MCF 10A (cell line): ENCODE measurements around the gene DOP1B. TPM values are rescaled to one million over a fixed set of nuclear protein-coding genes. Genes with fewer than 3 reads are reported as not detected.

Experiments used
- BruUV-seq: library from RNA; stranded (reverse); fragments of 400-500 nt; replicated peaks from 2 replicates; lab custom pipeline; 2021; lab: Mats Ljungman, UMichigan
- CTCF ChIA-PET: fragments of 300-600 bp; sonication (Branson Sonifier 250); formaldehyde crosslinking; extraction: SDS; loops from one replicate; lab custom pipeline; 2021; ENCODE audit warnings: antibody characterized with exemption, inconsistent platforms; lab: Yijun Ruan, JAX
- POLR2A ChIA-PET: fragments of 300-600, 350-650 bp; sonication (Branson Sonifier 250); formaldehyde crosslinking; extraction: SDS; loops from one replicate; lab custom pipeline; 2020; ENCODE audit warnings: antibody characterized with exemption, inconsistent platforms; lab: Yijun Ruan, JAX
- DNase-seq: peaks from one replicate; pipeline ENCODE4 v3.0.0-alpha.2; 2018; ENCODE audit not compliant: unreplicated experiment
- H3K27ac Mint-ChIP-seq: one replicate; pipeline ENCODE4 v1.8.0; 2022; ENCODE audit warnings: mild to moderate bottlenecking, low read depth, mixed read lengths; ENCODE audit not compliant: unreplicated experiment
- H3K27me3 Mint-ChIP-seq: one replicate; pipeline ENCODE4 v1.8.0; 2022; ENCODE audit warnings: mixed read lengths; ENCODE audit not compliant: insufficient read depth, unreplicated experiment
- H3K36me3 Mint-ChIP-seq: one replicate; pipeline ENCODE4 v1.8.0; 2022; ENCODE audit warnings: mild to moderate bottlenecking, moderate library complexity, mixed read lengths; ENCODE audit not compliant: insufficient read depth, unreplicated experiment
- H3K4me1 Mint-ChIP-seq: one replicate; pipeline ENCODE4 v1.8.0; 2022; ENCODE audit warnings: mixed read lengths; ENCODE audit not compliant: insufficient read depth, unreplicated experiment
- H3K4me3 Mint-ChIP-seq: one replicate; pipeline ENCODE4 v1.8.0; 2022; ENCODE audit warnings: mild to moderate bottlenecking, moderate library complexity, mixed read lengths; ENCODE audit not compliant: unreplicated experiment
- H3K9me3 Mint-ChIP-seq: one replicate; pipeline ENCODE4 v1.8.0; 2022; ENCODE audit warnings: mixed read lengths; ENCODE audit not compliant: unreplicated experiment
- CTCF ChIP-seq: fragments of 200-600 bp; IDR thresholded peaks from one replicate; pipeline ENCODE4 v1.8.0; 2022; ENCODE audit warnings: antibody characterized with exemption, mild to moderate bottlenecking; ENCODE audit not compliant: unreplicated experiment
- intact Hi-C: fragments of 100-400 bp; cut with micrococcal nuclease; formaldehyde crosslinking; loops from 2 replicates; pipeline ENCODE4 v1.14.1; 2022
- total RNA-seq: library from RNA; stranded (reverse); gene quantifications from 2 replicates; pipeline ENCODE4 v1.2.3, GENCODE V29; 2022

DOP1B gene
- total RNA-seq, 1 experiment from 2014 or later = 7.6 TPM

GRCh38 chr21:36120304-36120888 lies 36.2 kb upstream of the DOP1B start:
- peaks cover 5% of the 10 kb centered on the region for H3K36me3 Mint-ChIP-seq
- H3K27ac Mint-ChIP-seq = no peak overlapping the region
- DNase-seq = no peak
- POLR2A ChIA-PET = interaction anchor here (0.5 kb wide), 1 partner anchor 66 kb away, joined by 4 read pairs; no protein-coding TSS in a partner anchor
- CTCF ChIA-PET = no interaction called here
- BruUV-seq = no TSS peak
- intact Hi-C loops = no loop called here
- H3K4me1 Mint-ChIP-seq = no peaks in the 10 kb centered on the region
- no peak for TF ChIP-seq CTCF
- no peaks in the 10 kb centered on the region for H3K27me3 Mint-ChIP-seq
- no peak overlapping the region for H3K4me3 Mint-ChIP-seq
- H3K9me3 Mint-ChIP-seq = no peaks in the 10 kb centered on the region

- H3K4me1 Mint-ChIP-seq = peaks cover 9% of the 10 kb centered on the region
- no peak overlapping the region for H3K27ac Mint-ChIP-seq
- intact Hi-C loops = no loop called here
- no peaks in the 10 kb centered on the region for H3K9me3 Mint-ChIP-seq
- CTCF ChIA-PET = interaction anchor here (0.6 to 1.9 kb wide), 10 partner anchors 9 to 660 kb away, joined by 3 to 9 read pairs (median 4); partner anchors contain the start of gene CBR3
- POLR2A ChIA-PET = interaction anchor here (1.0 kb wide), 1 partner anchor 72 kb away, joined by 3 read pairs; no protein-coding TSS in a partner anchor
- DNase-seq = no peak
- no TSS peak for BruUV-seq
- no peak overlapping the region for H3K4me3 Mint-ChIP-seq
- peak; percentile 32 for TF ChIP-seq CTCF
- H3K36me3 Mint-ChIP-seq = peaks cover 8% of the 10 kb centered on the region
- no peaks in the 10 kb centered on the region for H3K27me3 Mint-ChIP-seq
These were observed 33.6 kb upstream of the DOP1B start for GRCh38 chr21:36122977-36123376.

- Mint-ChIP-seq H3K27ac (no peak overlapping the region), H3K4me1 (peaks cover 12% of the 10 kb centered on the region), H3K27me3 (no peaks in the 10 kb centered on the region), H3K36me3 (peaks cover 8% of the 10 kb centered on the region), H3K9me3 (no peaks in the 10 kb centered on the region), H3K4me3 (no peak overlapping the region)
- BruUV-seq = no TSS peak
- DNase-seq = no peak
- intact Hi-C loops = no loop called here
- ChIA-PET POLR2A (no interaction called here), CTCF (interaction anchor here (0.6 to 1.5 kb wide), 8 partner anchors 10 to 1413 kb away, joined by 3 to 4 read pairs (median 3); partner anchors contain the start of gene SETD4)
- no peak for TF ChIP-seq CTCF
These were observed 32.2 kb upstream of the DOP1B start for GRCh38 chr21:36124395-36124794.

- Mint-ChIP-seq H3K27ac (no peak overlapping the region), H3K4me3 (no peak overlapping the region), H3K36me3 (peaks cover 8% of the 10 kb centered on the region), H3K27me3 (no peaks in the 10 kb centered on the region), H3K4me1 (peaks cover 14% of the 10 kb centered on the region), H3K9me3 (no peaks in the 10 kb centered on the region)
- intact Hi-C loops = no loop called here
- POLR2A ChIA-PET = no interaction called here
- TF ChIP-seq CTCF = peak; percentile 79
- CTCF ChIA-PET = interaction anchor here (0.5 to 2.7 kb wide), 10 partner anchors 8 to 491 kb away, joined by 3 to 10 read pairs (median 4); partner anchors contain the start of gene CBR1
- peak; percentile 54 for DNase-seq
- no TSS peak for BruUV-seq
These were observed 31.0 kb upstream of the DOP1B start for GRCh38 chr21:36125512-36126207.
